WI38 (cell line): ENCODE measurements around the gene SPTB.

Source experiments
- H3K4me3 ChIP-seq: 2 replicates; pipeline ENCODE4 v1.5.1; 2011; ENCODE audit warnings: low read depth, mild to moderate bottlenecking, control low read depth, low read length
- CTCF ChIP-seq: IDR thresholded peaks from 2 replicates; pipeline ENCODE4 v1.5.1; 2012; ENCODE audit warnings: low read depth, mild to moderate bottlenecking, control low read depth, low read length

The SPTB gene

GRCh38 chr14:64870160-64870559 lies 9.5 kb downstream of the SPTB start:
- TF ChIP-seq CTCF: no peak
- no peak overlapping the region for H3K4me3 ChIP-seq

- TF ChIP-seq CTCF: no peak
- H3K4me3 ChIP-seq: no peak overlapping the region
Measured at GRCh38 chr14:64868841-64869240, 10.9 kb downstream of the SPTB start.

- no peak for TF ChIP-seq CTCF
- no peak overlapping the region for H3K4me3 ChIP-seq
Measured at GRCh38 chr14:64868379-64868778, 11.3 kb downstream of the SPTB start.

GRCh38 chr14:64867182-64867581 lies 12.5 kb downstream of the SPTB start:
- no peak for TF ChIP-seq CTCF
- H3K4me3 ChIP-seq: no peak overlapping the region

GRCh38 chr14:64865992-64866391 lies 13.7 kb downstream of the SPTB start:
- H3K4me3 ChIP-seq: no peak overlapping the region
- no peak for TF ChIP-seq CTCF

- no peak overlapping the region for H3K4me3 ChIP-seq
- no peak for TF ChIP-seq CTCF
Measured at GRCh38 chr14:64865109-64865508, 14.6 kb downstream of the SPTB start.

- no peak for TF ChIP-seq CTCF
- no peak overlapping the region for H3K4me3 ChIP-seq
Measured at GRCh38 chr14:64864258-64864657, 15.4 kb downstream of the SPTB start.
